GM18511 (cell line): Measurements from ENCODE around the gene SCUBE2.
"Not testable (repeated sequence)": the region's sequence is repeated elsewhere in the genome, so short reads cannot be mapped to it uniquely, and the experiment has no call there.

ENCODE experiments used
- ATAC-seq: cut with Tn5 transposase; IDR thresholded peaks from one replicate; pipeline ENCODE4 v1.9.1; 2021; ENCODE audit warnings: mild to moderate bottlenecking, moderate library complexity; ENCODE audit not compliant: unreplicated experiment

The SCUBE2 gene

DNA sequence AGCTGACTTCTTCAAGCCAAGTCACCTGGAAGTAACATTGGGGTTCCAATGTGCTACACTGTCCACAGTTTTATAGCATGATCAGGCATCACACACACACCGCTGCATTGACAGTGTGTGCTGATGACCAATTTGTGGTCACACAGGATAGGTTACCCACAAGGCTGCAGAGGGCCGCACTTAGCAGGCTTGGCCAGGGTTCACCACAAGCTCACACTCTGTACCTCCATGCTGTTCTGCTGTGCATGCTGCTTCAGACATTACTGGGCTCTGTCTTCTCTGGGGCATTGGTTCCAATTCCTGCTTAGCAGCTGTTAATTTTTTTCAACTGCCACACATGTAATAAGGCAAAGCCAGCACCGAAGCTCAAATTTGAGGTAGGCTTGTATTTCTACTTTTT lies 76.6 kb downstream of the SCUBE2 start:
- no peak for ATAC-seq

GRCh38 chr11:9013373-9013772 lies 78.0 kb downstream of the SCUBE2 start:
- ATAC-seq: no peak

DNA sequence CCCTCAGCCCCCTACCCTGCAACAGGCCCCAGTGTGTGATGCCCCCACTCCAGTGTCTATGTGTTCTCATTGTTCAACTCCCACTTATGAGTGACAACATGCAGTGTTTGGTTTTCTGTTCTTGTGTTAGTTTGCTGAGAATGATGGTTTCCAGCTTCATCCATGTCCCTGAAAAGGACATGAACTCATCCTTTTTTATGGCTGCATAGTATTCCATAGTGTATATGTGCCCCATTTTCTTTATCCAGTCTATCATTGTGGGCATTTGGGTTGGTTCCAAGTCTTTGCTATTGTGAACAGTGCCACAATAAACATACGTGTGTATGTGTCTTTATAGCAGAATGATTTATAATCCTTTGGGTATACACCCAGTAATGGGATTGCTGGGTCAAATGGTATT lies 81.9 kb downstream of the SCUBE2 start:
- not testable (repeated sequence) for ATAC-seq

- no peak for ATAC-seq
These were observed 82.7 kb downstream of the SCUBE2 start for GRCh38 chr11:9008661-9009060.

GRCh38 chr11:9008011-9008550 lies 83.3 kb downstream of the SCUBE2 start:
- ATAC-seq: no peak

- no peak for ATAC-seq
These were observed 86.3 kb downstream of the SCUBE2 start for GRCh38 chr11:9005087-9005486.

DNA sequence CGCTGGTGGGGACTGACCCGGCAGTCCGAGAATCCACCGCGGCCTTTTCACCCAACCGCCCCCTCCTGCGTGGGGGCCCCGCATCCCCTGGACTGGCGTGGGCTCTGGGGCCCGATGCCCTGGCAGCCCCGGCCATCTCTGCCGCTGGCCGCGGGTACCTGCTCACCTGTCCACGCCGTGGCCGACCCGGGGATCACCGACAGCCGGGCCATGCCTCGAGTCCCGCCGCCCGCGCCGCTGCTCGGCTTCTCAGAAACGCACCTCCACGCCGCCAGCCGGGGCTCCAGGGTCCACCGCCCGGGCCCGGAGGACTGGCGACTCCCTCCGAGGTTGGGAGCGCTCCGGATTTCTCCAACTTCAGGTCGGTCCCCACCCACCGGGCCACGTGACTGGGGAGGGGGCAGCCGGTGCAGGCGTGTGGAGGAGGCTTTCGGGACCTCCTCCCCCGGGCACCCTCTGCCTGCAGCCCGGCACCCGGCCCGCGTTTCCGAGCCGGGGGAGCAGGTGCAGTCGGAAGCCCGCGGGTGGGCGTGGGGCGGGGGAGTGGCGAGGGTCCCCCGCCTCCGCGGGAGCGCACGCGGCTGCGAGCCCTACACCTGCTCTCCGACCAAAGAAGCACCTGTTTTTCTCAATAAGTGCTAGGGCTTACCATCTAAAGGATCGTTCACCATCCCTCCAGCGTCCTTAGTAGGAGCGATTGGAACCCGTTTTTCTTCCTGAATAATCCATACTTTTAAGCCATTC lies 87.0 kb downstream of the SCUBE2 start:
- no peak for ATAC-seq

- ATAC-seq: no peak
These were observed 87.7 kb downstream of the SCUBE2 start, which contains the start of gene NRIP3 for GRCh38 chr11:9003573-9004182. Gene NRIP3 (minus strand): TSS chr11:9004001. CDS start chr11:9003935, 66 bp downstream.

DNA sequence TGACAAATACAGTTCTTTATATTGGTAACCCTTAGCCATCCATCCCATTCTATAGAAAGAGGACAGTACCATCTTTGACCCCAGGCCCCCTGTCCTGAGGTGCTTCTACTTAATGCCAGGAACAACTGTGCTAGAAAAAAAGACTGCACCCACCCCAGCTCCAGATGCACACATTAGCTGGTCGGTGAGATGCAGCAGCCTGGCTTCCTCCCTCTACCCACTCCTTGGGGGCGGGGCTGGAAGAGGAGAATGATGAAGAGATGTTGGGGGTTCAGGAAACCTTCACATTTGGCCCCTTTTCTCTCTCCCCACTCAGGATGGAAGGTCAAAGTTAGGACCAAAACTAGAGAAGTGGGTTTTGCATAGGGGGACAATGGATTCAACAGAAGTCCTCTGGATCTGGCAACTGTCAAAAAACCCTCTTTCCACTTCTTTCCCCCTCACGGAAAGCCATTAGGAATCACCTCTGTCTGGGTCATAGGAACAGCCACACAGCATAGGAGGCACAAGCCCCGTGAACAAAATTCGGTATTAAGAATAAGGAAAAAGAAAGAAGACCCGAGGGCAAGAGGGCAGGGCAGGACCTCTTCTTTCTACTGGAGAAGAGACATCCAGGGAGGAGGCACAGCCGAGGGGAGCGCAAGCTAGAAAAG lies 88.4 kb downstream of the SCUBE2 start:
- no peak for ATAC-seq

GRCh38 chr11:9001736-9002135 lies 89.7 kb downstream of the SCUBE2 start:
- no peak for ATAC-seq

GRCh38 chr11:8998017-8998416 lies 93.4 kb downstream of the SCUBE2 start:
- ATAC-seq: no peak

GRCh38 chr11:8997451-8997850 lies 93.9 kb downstream of the SCUBE2 start:
- no peak for ATAC-seq

DNA sequence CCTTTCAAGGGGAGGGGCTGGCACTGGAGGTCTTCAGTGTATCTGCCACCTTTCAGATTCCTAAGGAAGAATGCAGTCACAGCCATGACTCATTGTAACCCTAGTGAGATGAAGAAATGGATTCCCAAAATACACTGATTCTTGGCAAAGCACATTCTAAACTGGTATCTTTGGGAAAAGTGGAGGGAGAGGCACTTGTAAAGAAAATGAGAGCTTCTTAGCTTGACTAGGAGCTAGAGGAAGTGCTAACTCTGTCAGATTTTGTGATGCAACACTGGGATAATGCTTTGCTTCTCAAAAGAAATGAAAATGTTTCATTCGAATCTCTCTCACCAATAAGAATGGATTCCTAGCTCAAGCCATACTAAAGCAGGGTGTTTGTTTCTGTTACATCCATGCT lies 101.9 kb downstream of the SCUBE2 start:
- ATAC-seq: no peak

DNA sequence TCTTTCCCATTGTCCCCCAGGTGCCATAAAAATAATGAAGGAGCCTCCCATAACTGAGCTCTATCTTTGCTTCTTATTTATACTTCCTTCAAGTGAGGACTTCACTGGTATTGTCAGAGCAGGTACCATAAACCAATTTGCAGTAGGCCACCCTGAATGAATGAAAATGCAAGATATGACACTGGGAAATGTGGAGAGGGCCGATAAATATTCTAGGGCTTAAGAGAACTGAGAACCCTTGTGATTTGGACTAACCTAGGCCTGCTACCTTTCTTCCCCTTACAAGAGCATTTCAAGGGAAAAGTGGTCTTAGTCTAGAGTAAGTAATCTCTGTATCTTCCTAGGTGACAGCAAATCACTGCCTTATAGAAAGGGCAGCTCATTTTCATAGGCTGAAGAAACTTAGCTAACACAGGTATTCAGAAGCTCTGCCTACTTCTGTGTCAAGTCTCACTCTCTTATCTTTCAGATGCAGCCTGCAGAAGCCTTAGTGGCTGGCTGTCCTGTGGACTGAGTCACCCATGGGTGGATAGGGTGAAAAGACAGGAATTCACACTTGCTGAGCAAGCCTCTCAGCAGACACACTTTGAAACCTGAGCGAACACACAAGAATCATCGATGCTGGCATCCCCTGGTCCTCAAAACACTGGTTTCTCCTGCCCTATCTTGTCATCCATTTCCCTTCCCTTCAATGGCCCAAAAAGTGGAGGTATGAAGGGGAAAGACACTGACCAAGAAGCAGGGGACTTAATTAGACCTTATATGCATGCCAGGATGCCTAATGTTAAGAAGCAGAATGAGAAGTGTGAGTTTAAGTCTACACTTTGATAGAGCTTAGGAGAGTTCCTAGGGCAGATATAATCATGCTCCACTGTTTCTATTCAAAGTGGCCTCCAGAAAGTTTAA lies 102.8 kb downstream of the SCUBE2 start:
- no peak for ATAC-seq

GRCh38 chr11:8987446-8987845 lies 104.0 kb downstream of the SCUBE2 start:
- ATAC-seq: no peak

DNA sequence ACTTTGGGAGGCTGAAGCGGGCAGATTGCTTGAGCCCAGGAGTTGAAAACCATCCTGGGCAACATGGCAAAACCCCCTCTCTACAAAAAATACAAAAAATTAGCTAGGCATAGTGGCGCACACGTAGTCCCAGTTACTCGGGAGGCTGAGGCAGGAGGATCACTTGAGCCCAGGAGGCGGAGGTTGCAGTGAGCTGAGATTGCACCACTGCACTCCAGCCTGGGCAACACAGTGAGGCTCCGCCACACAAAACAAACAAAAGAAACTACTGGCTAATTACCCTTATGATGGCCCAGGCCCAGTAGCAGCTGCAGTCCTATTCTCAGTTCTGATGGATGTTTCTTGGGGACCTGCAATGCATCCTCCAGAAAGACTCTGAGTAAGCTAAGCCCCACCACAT lies 104.6 kb downstream of the SCUBE2 start:
- ATAC-seq: not testable (repeated sequence)

GRCh38 chr11:8985462-8985861 lies 105.9 kb downstream of the SCUBE2 start:
- no peak for ATAC-seq

DNA sequence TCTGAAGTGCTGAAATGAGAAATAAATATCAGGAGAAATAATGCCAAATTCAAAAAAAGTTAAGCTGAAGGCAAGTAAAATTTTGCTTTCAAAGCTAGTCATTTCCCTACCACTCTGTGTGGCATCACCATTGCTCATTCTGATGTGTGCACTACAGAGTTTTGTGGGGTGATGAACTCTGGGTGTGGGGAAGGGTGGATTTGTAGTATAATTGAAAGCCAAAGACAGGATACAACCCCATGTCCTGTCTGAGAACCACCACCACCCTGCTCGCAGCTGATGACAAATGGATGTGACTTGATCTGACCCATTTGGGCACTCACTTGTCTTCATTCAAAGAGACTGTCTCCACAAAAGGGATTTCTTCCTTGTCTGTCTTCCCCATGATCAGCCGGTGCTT lies 107.8 kb downstream of the SCUBE2 start:
- ATAC-seq: no peak

DNA sequence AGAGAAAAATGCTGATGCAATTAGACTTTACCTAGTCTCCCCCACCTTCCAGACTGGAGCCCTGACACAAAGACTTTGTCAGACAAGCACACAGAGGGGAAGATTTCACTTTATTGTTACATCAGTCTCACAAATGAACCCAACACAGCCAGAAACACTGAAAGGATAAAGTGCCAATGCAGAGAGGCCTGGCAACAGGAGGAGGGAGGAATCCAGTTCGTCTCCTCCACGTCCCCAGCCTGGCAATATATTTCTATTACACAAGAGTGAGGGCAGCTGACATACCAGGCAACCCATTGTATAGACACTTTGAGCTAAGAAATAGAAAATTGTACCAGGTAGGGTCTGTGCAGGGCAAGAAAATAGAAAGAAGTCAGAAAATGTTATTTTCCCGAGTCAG lies 110.9 kb downstream of the SCUBE2 start:
- ATAC-seq: no peak

- not testable (repeated sequence) for ATAC-seq
These were observed 112.0 kb downstream of the SCUBE2 start for GRCh38 chr11:8979365-8979764.

GRCh38 chr11:8973121-8973520 lies 118.3 kb downstream of the SCUBE2 start:
- no peak for ATAC-seq
